ENCODE data around the gene SACM1L.

Gene SACM1L

DNA sequence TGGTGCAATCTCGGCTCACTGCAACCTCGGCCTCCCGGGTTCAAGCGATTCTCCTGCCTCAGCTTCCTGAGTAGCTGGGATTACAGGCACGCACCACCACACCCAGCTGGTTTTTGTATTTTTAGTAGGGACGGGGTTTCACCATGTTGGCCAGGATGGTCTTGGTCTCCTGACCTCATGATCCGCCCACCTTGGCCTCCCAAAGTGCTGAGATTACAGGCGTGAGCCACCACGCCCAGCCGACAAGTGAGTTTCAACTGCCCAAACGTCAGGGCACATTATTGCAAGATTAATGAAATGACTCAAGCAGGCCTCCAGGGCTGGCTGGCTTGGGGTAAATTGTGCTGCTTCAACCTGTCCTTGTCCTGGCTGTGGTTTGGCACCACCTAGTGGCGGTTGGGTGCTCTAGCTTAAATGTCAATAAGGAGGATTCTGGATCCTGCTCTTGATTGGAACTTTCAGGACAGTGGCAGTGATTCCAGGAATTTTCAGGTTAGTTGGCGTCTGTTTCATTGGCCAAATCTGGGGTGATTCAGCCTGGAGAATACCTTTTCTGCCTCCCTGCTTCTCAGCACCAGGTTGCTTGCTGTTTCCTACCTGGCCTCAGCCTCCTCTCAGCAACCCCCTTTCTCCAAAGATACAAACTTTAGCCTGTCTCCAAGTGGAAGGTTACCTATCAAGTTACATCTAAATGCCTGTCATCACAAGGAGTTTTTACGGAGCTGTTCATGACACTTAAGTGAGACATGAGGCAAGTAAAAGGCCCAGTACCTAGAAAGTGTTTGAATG is 32.4 kb upstream of the SACM1L start:
- peak; percentile 98 for TF ChIP-seq CTCF (conservative IDR thresholded peaks at IDR 0.05; ENCODE audit: low read depth, low read length)
- peak; percentile 98 for DNase-seq (ENCODE audit: low read depth)
- no peak overlapping the region for H3K4me3 ChIP-seq (ENCODE audit: low read depth, low read length)

DNA sequence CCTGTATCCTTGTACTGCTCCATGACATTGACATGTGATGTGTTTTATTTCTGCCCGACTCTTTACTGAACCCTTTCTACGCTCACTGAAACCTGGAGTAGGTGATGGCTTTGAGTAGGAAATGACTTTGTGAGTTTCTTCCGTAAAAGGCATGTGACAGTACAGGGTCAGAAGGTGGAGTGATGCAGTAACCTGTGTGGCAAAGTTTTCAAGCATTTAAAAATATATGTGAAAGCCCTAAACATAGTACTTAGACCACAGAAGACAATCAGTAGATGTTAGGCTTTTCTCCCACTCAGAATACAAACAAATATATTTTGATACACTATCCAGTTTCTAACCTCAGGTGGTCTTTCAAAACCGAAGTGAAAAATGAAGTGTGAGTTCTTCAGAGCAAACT is 31.3 kb upstream of the SACM1L start:
- DNase-seq (ENCODE audit: low read depth), result no peak
- H3K4me3 ChIP-seq (ENCODE audit: low read depth, low read length), result no peak overlapping the region
- TF ChIP-seq CTCF (conservative IDR thresholded peaks at IDR 0.05; ENCODE audit: low read depth, low read length), result no peak

DNA sequence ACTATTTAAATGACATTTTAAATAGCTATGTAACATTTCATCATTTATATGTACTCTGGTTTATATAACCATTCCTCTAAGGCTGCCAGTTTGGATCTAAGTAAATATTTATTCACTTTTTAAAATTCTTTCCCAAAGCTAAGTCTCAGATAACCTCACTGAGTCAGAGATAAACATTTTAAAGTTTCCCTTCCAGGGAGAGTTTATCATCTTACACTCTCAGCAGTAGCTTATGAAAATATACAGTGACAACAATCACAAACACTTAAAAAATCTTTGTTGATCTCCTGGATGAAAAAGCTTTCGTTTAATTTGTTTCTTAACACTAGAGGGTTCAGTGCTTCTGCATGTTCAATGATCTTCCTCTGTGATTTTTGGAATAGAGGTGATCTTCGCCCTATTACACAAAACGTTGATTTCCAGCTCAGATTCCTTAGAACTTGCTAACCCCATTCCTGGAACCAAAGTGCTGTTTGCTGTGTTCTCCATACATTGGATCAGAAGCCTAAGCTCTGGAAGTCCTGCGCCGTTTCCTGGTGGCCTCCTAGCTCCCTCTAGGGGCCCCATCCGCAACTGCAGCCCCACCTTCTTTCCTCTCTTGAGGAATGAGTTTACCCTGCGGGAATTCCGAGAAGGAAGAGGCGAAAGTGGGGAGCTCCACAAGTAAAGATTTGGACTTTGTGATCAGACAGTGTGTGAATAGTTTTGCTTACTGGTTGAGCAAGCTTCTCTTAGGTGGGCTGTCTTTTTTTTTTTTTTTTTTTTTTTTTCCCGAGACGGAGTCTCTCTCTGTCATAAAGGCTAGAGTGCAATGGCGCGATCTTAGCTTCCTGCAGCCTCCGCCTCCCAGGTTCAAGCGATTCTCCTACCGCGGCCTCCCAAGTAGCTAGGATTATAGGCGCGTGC is 29.3 kb upstream of the SACM1L start:
- peak; percentile 99 for TF ChIP-seq CTCF (conservative IDR thresholded peaks at IDR 0.05; ENCODE audit: low read depth, low read length)
- peak; percentile 77 for DNase-seq (ENCODE audit: low read depth)
- no peak overlapping the region for H3K4me3 ChIP-seq (ENCODE audit: low read depth, low read length)

GRCh38 chr3:45660567-45660901 is 28.7 kb upstream of the SACM1L start:
- TF ChIP-seq CTCF (conservative IDR thresholded peaks at IDR 0.05; ENCODE audit: low read depth, low read length), result no peak
- no peak overlapping the region for H3K4me3 ChIP-seq (ENCODE audit: low read depth, low read length)
- no peak for DNase-seq (ENCODE audit: low read depth)

- no peak for TF ChIP-seq CTCF (conservative IDR thresholded peaks at IDR 0.05; ENCODE audit: low read depth, low read length)
- no peak for DNase-seq (ENCODE audit: low read depth)
- H3K4me3 ChIP-seq (ENCODE audit: low read depth, low read length), result no peak overlapping the region
These were observed 24.6 kb upstream of the SACM1L start for GRCh38 chr3:45664578-45664977.

DNA sequence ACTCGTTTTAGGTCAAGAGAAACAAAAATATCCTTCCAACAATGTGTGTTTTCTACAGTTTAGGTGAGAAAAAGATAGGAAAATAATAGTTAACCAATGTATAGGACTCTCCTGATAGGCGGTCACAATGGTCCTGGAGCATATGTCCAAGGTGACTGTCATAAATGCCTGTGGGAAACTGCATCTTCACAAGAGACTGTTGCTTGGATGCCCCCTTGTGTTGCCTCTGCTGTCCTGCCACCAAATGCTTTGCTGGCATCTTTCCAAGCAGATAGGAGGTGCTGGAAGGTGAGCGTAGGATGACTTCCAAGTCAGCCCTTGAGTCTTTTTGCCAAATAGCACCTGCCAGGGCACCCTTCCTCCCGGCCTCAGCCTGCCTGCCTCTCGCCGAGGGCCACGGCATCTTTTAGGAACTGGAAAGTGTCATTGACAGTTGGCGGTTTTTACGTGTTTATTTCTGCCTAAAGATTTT is 24.1 kb upstream of the SACM1L start:
- peak; percentile 70 for TF ChIP-seq CTCF (conservative IDR thresholded peaks at IDR 0.05; ENCODE audit: low read depth, low read length)
- peak; percentile 61 for DNase-seq (ENCODE audit: low read depth)
- H3K4me3 ChIP-seq (ENCODE audit: low read depth, low read length), result no peak overlapping the region

Data from choroid plexus epithelial cell (primary cell).